Measurements from ENCODE around the gene MSI1.

MSI1 gene

GRCh38 chr12:120406553-120406952 is 37.6 kb upstream of the MSI1 start:
- Histone ChIP-seq H3K27ac (ENCODE audit: low read depth, low read length) (no peak overlapping the region), H3K4me2 (ENCODE audit: low read depth, low read length, poor library complexity, severe bottlenecking) (no peak overlapping the region), H3K9me3 (ENCODE audit: insufficient read depth, low read length) (no peaks in the 10 kb centered on the region), H3F3A (ENCODE audit: insufficient read depth) (no peaks in the 10 kb centered on the region), H3K4me3 (ENCODE audit: insufficient read depth, low read length, poor library complexity, severe bottlenecking) (no peak overlapping the region), H4K20me1 (ENCODE audit: low read depth, low read length) (no peaks in the 10 kb centered on the region), H3K36me3 (ENCODE audit: low read length) (no peaks in the 10 kb centered on the region), H3K9me2 (replicated peaks; ENCODE audit: insufficient read depth, low read length) (no peaks in the 10 kb centered on the region), H3K9ac (ENCODE audit: low read length) (no peak overlapping the region), H2AFZ (ENCODE audit: low read depth, low read length, severe bottlenecking) (no peak overlapping the region), H3K27me3 (ENCODE audit: low read length) (no peaks in the 10 kb centered on the region), H3K79me2 (ENCODE audit: insufficient read depth, low read length) (no peaks in the 10 kb centered on the region)
- TF ChIP-seq EZH2phosphoT487 (conservative IDR thresholded peaks at IDR 0.05; ENCODE audit: low read length), result no peak
- TF ChIP-seq CTCF (IDR thresholded peaks at IDR 0.05; ENCODE audit: insufficient read depth, low read length, poor library complexity, severe bottlenecking), result no peak

- H3K9me3 ChIP-seq (ENCODE audit: insufficient read depth, low read length), result no peaks in the 10 kb centered on the region
- H3K27me3 ChIP-seq (ENCODE audit: low read length), result no peaks in the 10 kb centered on the region
- H2AFZ ChIP-seq (ENCODE audit: low read depth, low read length, severe bottlenecking), result no peak overlapping the region
- H3K9me2 ChIP-seq (replicated peaks; ENCODE audit: insufficient read depth, low read length), result no peaks in the 10 kb centered on the region
- no peak overlapping the region for H3K27ac ChIP-seq (ENCODE audit: low read depth, low read length)
- H4K20me1 ChIP-seq (ENCODE audit: low read depth, low read length), result no peaks in the 10 kb centered on the region
- H3K4me2 ChIP-seq (ENCODE audit: low read depth, low read length, poor library complexity, severe bottlenecking), result no peak overlapping the region
- TF ChIP-seq EZH2phosphoT487 (conservative IDR thresholded peaks at IDR 0.05; ENCODE audit: low read length), result no peak
- no peak for TF ChIP-seq CTCF (IDR thresholded peaks at IDR 0.05; ENCODE audit: insufficient read depth, low read length, poor library complexity, severe bottlenecking)
- no peaks in the 10 kb centered on the region for H3F3A ChIP-seq (ENCODE audit: insufficient read depth)
- no peak overlapping the region for H3K9ac ChIP-seq (ENCODE audit: low read length)
- H3K79me2 ChIP-seq (ENCODE audit: insufficient read depth, low read length), result no peaks in the 10 kb centered on the region
- H3K4me3 ChIP-seq (ENCODE audit: insufficient read depth, low read length, poor library complexity, severe bottlenecking), result no peak overlapping the region
- no peaks in the 10 kb centered on the region for H3K36me3 ChIP-seq (ENCODE audit: low read length)
These were observed 37.1 kb upstream of the MSI1 start for GRCh38 chr12:120406069-120406468.

DNA sequence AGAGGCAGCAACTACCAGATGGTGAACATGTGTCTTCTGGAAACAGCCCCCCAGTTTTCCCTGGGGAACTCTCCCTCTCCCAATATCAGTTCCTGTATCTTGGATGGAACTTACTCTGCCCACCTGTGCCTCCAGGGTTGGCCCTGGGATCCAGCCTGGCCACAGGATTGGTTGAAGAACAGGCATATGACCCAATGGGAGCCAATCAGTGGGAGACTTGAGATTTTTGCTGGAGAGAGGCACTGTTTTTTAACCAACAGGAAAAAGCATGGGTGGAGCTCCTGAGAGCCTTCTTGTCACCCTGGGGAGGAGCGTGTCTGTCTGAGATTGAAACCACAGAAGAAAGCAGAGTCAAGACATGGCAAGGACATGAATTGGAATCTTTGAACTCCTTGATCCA is 35.3 kb upstream of the MSI1 start:
- Histone ChIP-seq H3K9ac (ENCODE audit: low read length) (no peak overlapping the region), H3K27ac (ENCODE audit: low read depth, low read length) (no peak overlapping the region), H3K9me3 (ENCODE audit: insufficient read depth, low read length) (no peaks in the 10 kb centered on the region), H3K36me3 (ENCODE audit: low read length) (no peaks in the 10 kb centered on the region), H3F3A (ENCODE audit: insufficient read depth) (no peaks in the 10 kb centered on the region), H3K27me3 (ENCODE audit: low read length) (no peaks in the 10 kb centered on the region), H3K4me2 (ENCODE audit: low read depth, low read length, poor library complexity, severe bottlenecking) (no peak overlapping the region), H2AFZ (ENCODE audit: low read depth, low read length, severe bottlenecking) (no peak overlapping the region), H3K4me3 (ENCODE audit: insufficient read depth, low read length, poor library complexity, severe bottlenecking) (no peak overlapping the region), H3K9me2 (replicated peaks; ENCODE audit: insufficient read depth, low read length) (no peaks in the 10 kb centered on the region), H3K79me2 (ENCODE audit: insufficient read depth, low read length) (no peaks in the 10 kb centered on the region), H4K20me1 (ENCODE audit: low read depth, low read length) (no peaks in the 10 kb centered on the region)
- TF ChIP-seq CTCF (IDR thresholded peaks at IDR 0.05; ENCODE audit: insufficient read depth, low read length, poor library complexity, severe bottlenecking) (no peak), EZH2phosphoT487 (conservative IDR thresholded peaks at IDR 0.05; ENCODE audit: low read length) (no peak)

DNA sequence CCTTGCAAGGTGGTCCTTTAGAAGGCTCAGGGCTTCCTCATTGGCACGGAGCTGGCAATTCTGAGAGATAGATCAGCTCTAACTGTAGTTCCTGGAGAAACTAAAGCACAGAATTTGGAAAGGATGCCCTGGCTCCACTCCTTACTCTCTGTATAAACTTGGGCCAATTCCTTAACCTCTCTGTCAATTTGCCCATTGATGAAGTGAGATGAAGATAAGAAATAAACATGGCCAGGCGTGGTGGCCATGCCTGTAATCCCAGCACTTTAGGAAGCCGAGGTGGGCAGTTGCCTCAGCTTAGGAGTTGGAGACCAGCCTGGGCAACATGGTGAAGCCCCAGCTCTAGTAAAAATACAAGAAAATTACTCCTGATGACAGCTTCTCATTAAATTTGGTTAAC is 34.9 kb upstream of the MSI1 start:
- no peaks in the 10 kb centered on the region for H3K79me2 ChIP-seq (ENCODE audit: insufficient read depth, low read length)
- no peak overlapping the region for H3K27ac ChIP-seq (ENCODE audit: low read depth, low read length)
- H3F3A ChIP-seq (ENCODE audit: insufficient read depth), result no peaks in the 10 kb centered on the region
- no peaks in the 10 kb centered on the region for H3K36me3 ChIP-seq (ENCODE audit: low read length)
- no peak overlapping the region for H3K4me2 ChIP-seq (ENCODE audit: low read depth, low read length, poor library complexity, severe bottlenecking)
- H2AFZ ChIP-seq (ENCODE audit: low read depth, low read length, severe bottlenecking), result no peak overlapping the region
- no peaks in the 10 kb centered on the region for H3K9me2 ChIP-seq (replicated peaks; ENCODE audit: insufficient read depth, low read length)
- H4K20me1 ChIP-seq (ENCODE audit: low read depth, low read length), result no peaks in the 10 kb centered on the region
- H3K9ac ChIP-seq (ENCODE audit: low read length), result no peak overlapping the region
- TF ChIP-seq CTCF (IDR thresholded peaks at IDR 0.05; ENCODE audit: insufficient read depth, low read length, poor library complexity, severe bottlenecking) (no peak), EZH2phosphoT487 (conservative IDR thresholded peaks at IDR 0.05; ENCODE audit: low read length) (no peak)
- H3K9me3 ChIP-seq (ENCODE audit: insufficient read depth, low read length), result no peaks in the 10 kb centered on the region
- H3K27me3 ChIP-seq (ENCODE audit: low read length), result no peaks in the 10 kb centered on the region
- H3K4me3 ChIP-seq (ENCODE audit: insufficient read depth, low read length, poor library complexity, severe bottlenecking), result no peak overlapping the region

Data from SU-DHL-6 (cell line).